SJSA1 (cell line): ENCODE results near the gene PCP4. TPM values are rescaled to one million over a fixed set of nuclear protein-coding genes. Genes with fewer than 3 reads are reported as not detected.

Experiments
- DNase-seq, 2 experiments: peaks; one replicate each; pipeline ENCODE4 v3.0.0-alpha.2; 2015 to 2020; ENCODE audit warnings: low spot score in 2 of 2, low read depth in 1 of 2
- H3K27ac ChIP-seq: fragments of 250-450 bp; sonication (Bioruptor Pico); 2 replicates; pipeline ENCODE4 v1.5.1; 2020; ENCODE audit warnings: mild to moderate bottlenecking, moderate library complexity
- H3K27me3 ChIP-seq: fragments of 250-450 bp; sonication (Bioruptor Pico); replicated peaks from 2 replicates; pipeline ENCODE4 v1.5.1; 2020; ENCODE audit warnings: mild to moderate bottlenecking, moderate library complexity
- H3K36me3 ChIP-seq: fragments of 250-450 bp; sonication (Bioruptor Pico); 2 replicates; pipeline ENCODE4 v1.5.1; 2020; ENCODE audit warnings: mild to moderate bottlenecking
- H3K4me1 ChIP-seq: fragments of 250-450 bp; sonication (Bioruptor Pico); replicated peaks from 2 replicates; pipeline ENCODE4 v1.6.1; 2021; ENCODE audit warnings: mild to moderate bottlenecking
- H3K4me3 ChIP-seq: fragments of 250-450 bp; sonication (Bioruptor Pico); 2 replicates; pipeline ENCODE4 v1.5.1; 2020; ENCODE audit warnings: mild to moderate bottlenecking
- H3K9me3 ChIP-seq: fragments of 250-450 bp; sonication (Bioruptor Pico); replicated peaks from 2 replicates; pipeline ENCODE4 v1.5.1; 2020; ENCODE audit warnings: mild to moderate bottlenecking
- total RNA-seq: library from RNA; depleted of rRNA; stranded (reverse); fragments of >200 nt; shearing (Covaris generic); gene quantifications from 2 replicates; pipeline ENCODE4 v1.2.3, GENCODE V29; 2014

The PCP4 gene
- total RNA-seq, 1 experiment from 2014 or later: not detected

DNA sequence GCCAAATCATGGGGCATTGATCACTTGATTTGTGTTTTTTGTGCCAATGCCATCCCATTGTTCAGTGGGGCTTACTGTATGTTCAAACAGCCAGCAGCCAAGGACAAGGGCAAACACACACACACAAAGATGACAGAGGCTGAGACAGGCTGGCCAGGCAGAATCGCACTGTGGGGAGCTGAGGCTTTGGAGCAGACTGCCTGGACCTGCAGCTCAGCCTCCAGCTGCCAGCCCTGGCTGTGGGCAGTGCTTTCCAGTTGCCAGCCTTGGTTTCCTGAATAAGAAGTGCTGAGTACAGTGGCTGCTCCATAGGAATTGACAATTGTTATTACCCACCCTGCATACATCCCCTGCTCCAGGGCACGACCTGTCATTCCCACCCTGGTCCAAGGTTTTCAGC lies 16.9 kb upstream of the PCP4 start:
- Histone ChIP-seq H3K27ac (no peak overlapping the region), H3K36me3 (no peaks in the 10 kb centered on the region), H3K9me3 (no peaks in the 10 kb centered on the region), H3K27me3 (no peaks in the 10 kb centered on the region), H3K4me1 (no peaks in the 10 kb centered on the region), H3K4me3 (no peak overlapping the region)
- DNase-seq: no peak

DNA sequence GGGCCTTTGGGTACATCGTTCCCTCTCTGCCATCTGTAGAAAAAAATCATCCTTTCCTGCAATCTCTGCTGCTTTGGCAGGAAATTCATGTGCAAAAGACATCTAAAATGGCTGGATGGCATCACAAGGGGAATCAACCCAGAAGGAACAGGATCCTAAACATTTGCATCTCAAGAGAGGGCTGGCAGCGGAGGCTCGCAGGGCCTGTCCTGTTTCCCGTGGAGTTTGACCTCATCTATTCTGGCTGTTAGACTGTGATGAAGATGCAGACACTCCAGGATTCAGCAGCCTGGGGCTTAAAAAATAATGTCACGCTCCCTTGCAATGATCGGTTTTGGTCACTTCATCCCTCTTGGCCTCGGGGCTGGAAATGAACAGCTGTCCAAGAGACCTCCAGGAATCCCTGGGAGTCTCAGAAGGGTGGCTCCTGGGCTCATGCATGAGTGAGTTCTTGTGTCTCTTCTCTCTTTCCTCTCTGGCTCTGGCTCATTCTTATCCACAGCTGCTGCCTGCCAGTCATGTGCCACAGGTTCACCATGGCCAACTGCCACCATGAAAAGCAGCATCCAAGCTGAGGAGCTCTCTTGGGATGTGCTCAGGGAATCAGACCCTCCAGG lies 16.1 kb upstream of the PCP4 start:
- H3K27me3 ChIP-seq: no peaks in the 10 kb centered on the region
- H3K4me3 ChIP-seq: no peak overlapping the region
- H3K27ac ChIP-seq: no peak overlapping the region
- no peaks in the 10 kb centered on the region for H3K36me3 ChIP-seq
- no peak for DNase-seq
- H3K9me3 ChIP-seq: no peaks in the 10 kb centered on the region
- H3K4me1 ChIP-seq: no peaks in the 10 kb centered on the region

DNA sequence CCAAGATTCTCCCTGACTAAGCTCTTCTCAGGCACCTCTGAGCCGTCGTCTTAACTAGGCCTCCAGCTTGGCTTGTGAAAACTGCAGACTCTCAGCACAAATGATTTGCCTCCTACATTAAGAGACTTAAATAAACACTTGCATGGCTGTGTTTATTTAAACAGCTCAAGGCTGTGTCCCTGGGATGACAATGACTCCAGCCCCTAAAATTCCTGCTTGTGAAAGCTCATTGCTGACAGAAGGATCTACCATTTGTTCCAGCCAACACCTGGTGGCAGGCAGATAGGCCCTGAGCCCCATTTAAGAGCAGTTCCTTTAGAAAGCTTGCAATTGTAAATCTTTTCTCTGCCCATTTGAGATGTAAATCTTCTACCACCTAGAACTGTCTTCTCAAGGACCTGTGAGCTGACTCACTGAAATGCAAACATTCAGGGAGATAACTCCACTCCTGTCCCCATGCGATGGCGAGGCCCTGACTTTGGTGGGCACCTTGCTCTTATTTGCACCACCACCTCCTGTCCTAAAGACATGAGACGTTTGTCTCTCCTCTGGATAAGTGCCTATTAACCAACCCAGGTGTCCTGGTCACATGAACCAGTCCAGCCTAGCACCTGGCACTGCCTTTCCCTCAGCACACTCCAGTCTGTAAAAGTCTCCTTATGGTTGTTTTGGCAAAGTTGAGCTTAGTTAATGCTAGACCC lies 15.1 kb upstream of the PCP4 start:
- Histone ChIP-seq H3K36me3 (no peaks in the 10 kb centered on the region), H3K4me3 (no peak overlapping the region), H3K4me1 (no peaks in the 10 kb centered on the region), H3K27me3 (no peaks in the 10 kb centered on the region), H3K27ac (no peak overlapping the region), H3K9me3 (no peaks in the 10 kb centered on the region)
- no peak for DNase-seq

DNA sequence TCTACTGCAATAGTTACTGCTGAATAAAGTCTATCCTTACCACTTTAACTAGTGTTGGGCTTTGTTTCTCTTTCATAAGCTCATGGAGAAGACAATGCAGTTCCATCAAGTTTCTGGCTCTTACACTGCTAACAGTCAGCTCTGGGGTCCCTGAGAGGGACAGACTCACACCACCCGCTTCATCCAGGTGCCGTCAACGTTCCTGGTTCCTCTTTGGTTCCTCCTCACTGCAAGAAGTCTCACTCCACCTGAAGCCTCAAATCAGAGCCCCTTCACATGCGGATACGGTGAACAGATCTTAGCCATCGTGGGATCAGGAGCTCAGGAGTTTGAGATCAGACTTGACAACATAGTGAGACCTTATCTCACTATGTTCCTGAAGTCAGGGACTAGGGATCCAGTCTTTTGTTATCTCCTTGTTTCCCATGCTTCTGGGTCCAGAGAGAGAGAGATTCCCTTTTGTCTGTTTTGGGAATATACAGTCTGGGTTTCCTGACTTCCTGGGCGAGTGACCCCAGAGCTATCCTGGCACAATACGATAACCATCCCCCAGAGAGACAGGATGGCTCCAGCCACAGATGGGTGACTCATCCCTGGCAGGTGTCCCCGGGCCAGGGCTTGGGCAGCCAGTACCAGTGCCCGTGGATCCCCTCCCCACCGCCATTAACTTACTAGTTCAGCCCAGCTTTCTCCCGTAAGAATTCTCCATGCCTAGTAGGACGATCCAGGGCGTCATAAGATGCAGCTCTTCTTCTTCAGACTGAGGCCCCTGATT lies 14.3 kb upstream of the PCP4 start:
- Histone ChIP-seq H3K4me3 (no peak overlapping the region), H3K27me3 (no peaks in the 10 kb centered on the region), H3K36me3 (no peaks in the 10 kb centered on the region), H3K4me1 (no peaks in the 10 kb centered on the region), H3K9me3 (no peaks in the 10 kb centered on the region), H3K27ac (no peak overlapping the region)
- no peak for DNase-seq

DNA sequence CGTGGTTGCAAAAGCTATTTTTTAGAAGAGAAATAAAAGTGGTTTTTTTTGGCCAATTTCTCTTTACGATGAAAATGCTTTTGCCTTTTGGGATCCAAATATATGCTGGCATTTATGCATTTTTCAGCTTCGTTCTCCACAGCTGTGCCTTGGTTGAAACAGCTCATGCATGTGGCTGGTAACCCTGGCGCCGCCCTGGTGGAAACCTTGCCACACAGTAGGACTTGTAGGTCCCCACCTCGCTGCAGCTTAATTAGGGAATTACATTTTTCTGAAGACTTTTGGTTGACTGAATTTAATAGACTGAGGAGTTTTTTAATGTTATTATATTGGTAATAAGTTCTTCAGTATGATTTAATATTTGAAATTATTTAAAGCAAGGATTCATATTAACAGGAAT lies 12.7 kb upstream of the PCP4 start:
- H3K27me3 ChIP-seq: no peaks in the 10 kb centered on the region

DNA sequence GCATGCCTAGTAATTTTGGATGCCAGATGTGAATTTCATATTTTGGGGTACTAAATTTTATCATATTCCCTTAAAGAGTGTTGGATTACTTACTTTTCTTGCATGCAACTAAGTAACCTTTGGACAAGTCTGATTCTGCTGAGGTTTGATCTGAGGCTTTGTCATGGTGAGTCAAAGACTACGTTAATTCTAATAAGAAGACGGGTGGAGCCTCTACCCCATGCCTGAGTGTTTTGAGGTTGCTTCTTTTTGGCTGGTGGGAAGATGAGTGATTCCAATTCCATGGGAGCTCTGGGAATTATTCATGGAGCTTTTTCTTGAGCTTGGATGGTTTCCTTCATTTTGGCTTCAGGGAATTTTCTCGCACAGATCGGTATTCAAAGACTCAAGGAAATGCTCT lies 11.6 kb upstream of the PCP4 start:
- H3K9me3 ChIP-seq: no peaks in the 10 kb centered on the region
- H3K36me3 ChIP-seq: no peaks in the 10 kb centered on the region
- H3K27me3 ChIP-seq: no peaks in the 10 kb centered on the region
- H3K4me1 ChIP-seq: no peaks in the 10 kb centered on the region
- DNase-seq: no peak
- no peak overlapping the region for H3K27ac ChIP-seq
- H3K4me3 ChIP-seq: no peak overlapping the region

More for the DNA sequence above, 12.7 kb upstream of the PCP4 start:
- Histone ChIP-seq H3K27ac (no peak overlapping the region), H3K9me3 (no peaks in the 10 kb centered on the region), H3K36me3 (no peaks in the 10 kb centered on the region), H3K4me3 (no peak overlapping the region), H3K4me1 (no peaks in the 10 kb centered on the region)
- no peak for DNase-seq

DNA sequence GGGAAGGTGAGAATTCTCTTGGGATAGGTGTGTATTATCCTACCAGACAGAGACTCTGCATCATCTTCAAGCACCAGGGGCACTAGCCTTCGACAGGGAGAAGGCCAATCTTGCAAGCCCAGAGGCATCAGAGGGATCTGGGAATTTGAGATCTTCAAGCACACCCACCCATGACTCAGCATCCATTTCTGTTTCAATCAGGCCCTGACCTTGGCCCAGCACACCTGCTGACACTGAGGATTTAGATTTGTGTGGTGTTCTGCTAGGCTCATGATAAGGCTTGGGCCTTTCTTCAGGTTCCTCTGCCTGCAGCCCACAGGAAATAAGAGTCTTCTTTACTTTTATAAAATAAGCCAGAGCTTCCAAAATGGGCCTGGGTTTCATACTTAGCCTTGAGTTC lies 6.6 kb upstream of the PCP4 start:
- H3K27ac ChIP-seq: no peak overlapping the region
- no peaks in the 10 kb centered on the region for H3K36me3 ChIP-seq
- H3K9me3 ChIP-seq: no peaks in the 10 kb centered on the region
- H3K4me1 ChIP-seq: no peaks in the 10 kb centered on the region
- H3K4me3 ChIP-seq: no peak overlapping the region
- no peaks in the 10 kb centered on the region for H3K27me3 ChIP-seq
- no peak for DNase-seq

DNA sequence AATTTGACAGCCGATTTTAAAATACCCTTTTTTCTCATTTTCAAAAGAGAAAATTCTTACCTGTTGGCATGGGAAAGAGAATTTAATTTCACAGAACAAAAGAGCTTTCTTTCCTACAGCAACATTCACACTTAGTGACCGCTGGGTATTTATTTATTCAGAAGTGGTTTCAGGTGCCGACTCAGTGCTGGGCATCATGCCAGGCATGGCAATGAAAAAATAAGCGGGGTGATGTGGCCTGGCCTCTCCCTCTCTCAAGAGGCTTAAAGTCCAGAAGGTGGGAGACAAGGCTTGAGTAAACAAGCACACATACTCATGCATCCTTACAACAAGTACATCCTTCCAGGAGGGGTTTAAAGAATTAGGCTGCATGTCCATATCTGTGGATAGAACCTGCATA lies 4.1 kb upstream of the PCP4 start:
- Histone ChIP-seq H3K4me3 (no peak overlapping the region), H3K27ac (no peak overlapping the region), H3K9me3 (no peaks in the 10 kb centered on the region), H3K4me1 (no peaks in the 10 kb centered on the region), H3K27me3 (no peaks in the 10 kb centered on the region), H3K36me3 (no peaks in the 10 kb centered on the region)
- no peak for DNase-seq

DNA sequence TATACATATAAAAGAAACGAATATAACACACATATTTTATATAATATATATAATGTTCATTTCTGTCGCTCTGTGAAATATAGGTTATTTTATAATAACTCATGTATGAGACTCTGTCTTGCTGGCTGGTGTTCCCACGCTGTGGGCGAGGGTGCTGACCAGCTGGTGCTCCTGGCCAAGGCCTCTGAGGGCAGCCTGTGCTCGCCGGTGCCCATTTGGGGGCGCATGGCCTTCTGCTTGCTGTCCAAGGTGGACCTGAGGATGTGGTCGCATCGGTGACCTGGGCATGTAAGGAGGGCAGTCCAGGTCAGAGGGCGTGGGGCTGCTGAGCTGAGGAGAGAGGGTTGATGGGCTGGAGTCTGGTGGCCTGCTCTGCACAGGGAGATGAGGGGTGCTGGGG lies 1.1 kb upstream of the PCP4 start:
- H3K27ac ChIP-seq: no peak overlapping the region
- H3K27me3 ChIP-seq: no peaks in the 10 kb centered on the region
- no peak overlapping the region for H3K4me3 ChIP-seq
- H3K9me3 ChIP-seq: no peaks in the 10 kb centered on the region
- H3K36me3 ChIP-seq: no peaks in the 10 kb centered on the region
- DNase-seq: no peak
- no peaks in the 10 kb centered on the region for H3K4me1 ChIP-seq

DNA sequence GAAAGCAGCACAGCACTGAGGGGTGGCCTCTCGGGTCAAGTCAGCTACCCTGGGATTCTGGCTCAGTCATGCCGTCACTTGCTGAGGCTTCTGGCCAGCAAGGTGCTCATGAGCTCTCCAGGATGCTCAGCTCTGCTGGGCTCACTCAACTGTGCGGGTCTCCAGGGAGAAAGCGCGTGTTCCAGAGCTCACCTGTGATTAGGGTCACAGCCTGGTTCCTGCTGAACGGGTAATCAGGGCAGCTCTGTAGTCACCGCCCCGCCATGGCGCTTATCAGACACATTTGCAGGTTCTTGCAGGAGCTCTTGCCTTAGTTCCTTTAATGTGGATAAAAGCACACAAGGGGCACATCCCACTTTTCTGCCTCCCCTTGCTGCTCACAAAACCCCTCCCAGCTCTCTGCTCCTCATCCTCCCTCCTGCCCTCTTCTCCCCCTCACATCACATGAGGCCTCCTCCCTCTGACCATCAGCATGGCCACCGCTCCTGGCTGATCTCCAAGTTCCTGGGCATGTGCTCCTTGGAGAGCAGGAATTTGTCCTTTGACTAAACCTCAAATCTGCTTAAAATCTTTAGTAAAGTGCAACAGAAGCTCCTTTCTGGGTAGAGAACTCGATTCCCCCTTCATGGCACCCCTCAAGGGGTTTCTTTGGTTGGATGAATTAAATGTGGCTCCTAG lies 2.0 kb downstream of the PCP4 start:
- H3K9me3 ChIP-seq: no peaks in the 10 kb centered on the region
- H3K27ac ChIP-seq: no peak overlapping the region
- no peaks in the 10 kb centered on the region for H3K36me3 ChIP-seq
- DNase-seq: no peak
- H3K4me3 ChIP-seq: no peak overlapping the region
- H3K27me3 ChIP-seq: no peaks in the 10 kb centered on the region
- no peaks in the 10 kb centered on the region for H3K4me1 ChIP-seq

DNA sequence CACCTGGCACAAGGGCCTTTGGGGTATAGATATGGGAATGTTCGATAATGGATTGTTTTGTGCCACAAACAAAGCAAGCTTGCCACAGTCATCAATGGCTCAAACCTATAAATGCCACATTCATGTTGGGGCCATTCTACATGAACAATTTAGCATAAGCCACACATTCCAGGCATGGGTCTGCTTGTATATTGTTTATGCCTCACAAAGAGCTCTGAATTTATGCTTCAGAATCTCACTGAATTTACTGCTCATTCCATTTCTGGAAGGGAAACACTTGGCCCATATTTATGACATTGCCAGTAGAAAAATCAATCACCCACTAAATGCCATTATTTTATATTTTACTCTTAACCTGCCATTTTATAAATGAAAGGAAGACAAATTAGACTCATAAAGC lies 6.4 kb downstream of the PCP4 start:
- no peak overlapping the region for H3K4me3 ChIP-seq
- H3K4me1 ChIP-seq: no peaks in the 10 kb centered on the region
- DNase-seq: no peak
- H3K9me3 ChIP-seq: no peaks in the 10 kb centered on the region
- no peak overlapping the region for H3K27ac ChIP-seq
- H3K27me3 ChIP-seq: no peaks in the 10 kb centered on the region
- no peaks in the 10 kb centered on the region for H3K36me3 ChIP-seq

DNA sequence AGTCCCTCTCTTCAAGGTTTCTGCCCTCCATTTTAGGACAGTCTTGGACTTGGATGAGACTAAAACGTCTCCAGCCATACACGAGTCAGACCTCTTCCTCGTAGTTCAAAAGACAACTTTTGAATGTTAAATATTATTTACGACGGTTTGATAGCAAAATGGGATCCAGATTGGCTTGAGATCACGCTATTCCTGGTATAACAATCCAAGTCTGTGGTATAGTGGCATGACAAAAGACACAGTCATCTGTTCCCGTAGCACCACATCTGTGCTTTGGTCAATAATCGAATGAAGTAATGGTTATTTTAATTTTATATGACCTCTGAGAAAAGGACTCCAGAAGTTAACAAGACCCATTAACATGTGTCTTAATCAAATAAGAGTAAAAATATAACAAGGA lies 7.0 kb downstream of the PCP4 start:
- H3K9me3 ChIP-seq: no peaks in the 10 kb centered on the region
- H3K4me1 ChIP-seq: no peaks in the 10 kb centered on the region
- no peaks in the 10 kb centered on the region for H3K36me3 ChIP-seq
- H3K27me3 ChIP-seq: no peaks in the 10 kb centered on the region
- H3K4me3 ChIP-seq: no peak overlapping the region
- no peak for DNase-seq
- no peak overlapping the region for H3K27ac ChIP-seq

DNA sequence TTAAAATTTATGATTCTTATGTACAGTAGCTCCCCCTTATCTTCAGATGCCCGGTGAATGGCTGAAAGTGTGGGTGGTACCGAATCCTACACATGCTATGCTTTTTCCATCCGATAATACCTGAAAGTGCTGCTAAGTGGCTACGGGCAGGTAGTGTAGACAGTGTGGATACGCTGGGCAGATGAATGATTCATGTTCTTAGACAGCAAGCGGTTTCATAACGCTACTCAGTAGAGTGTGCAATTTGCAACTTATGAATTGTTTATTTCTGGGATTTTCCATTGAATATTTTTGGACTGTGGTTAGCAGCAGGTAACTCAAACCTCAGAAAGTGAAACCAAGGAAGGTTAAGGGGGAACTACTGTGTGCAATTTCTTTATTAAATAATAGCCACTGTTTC lies 7.5 kb downstream of the PCP4 start:
- no peak for DNase-seq
- H3K4me1 ChIP-seq: no peaks in the 10 kb centered on the region
- no peaks in the 10 kb centered on the region for H3K9me3 ChIP-seq
- H3K36me3 ChIP-seq: no peaks in the 10 kb centered on the region
- no peaks in the 10 kb centered on the region for H3K27me3 ChIP-seq
- no peak overlapping the region for H3K27ac ChIP-seq
- no peak overlapping the region for H3K4me3 ChIP-seq

DNA sequence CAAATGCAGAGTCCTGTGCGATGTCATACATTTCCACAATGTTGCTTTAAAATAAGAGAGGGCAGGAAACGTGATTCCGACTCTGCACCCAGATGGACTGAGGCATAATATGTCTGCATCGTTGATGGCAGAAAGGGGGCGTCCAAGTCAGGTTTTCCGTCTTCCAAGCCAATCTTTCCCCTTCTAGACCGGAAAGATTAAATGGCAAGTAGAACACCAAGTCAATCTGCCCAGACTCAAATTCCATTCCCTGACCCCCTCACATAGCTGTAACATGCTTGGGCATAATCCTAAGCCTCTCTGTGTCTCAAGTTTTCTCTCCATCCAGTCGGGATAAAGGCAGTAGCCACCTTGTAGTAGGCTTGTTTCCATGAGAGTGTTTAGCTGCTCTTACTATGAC lies 14.4 kb downstream of the PCP4 start:
- no peak overlapping the region for H3K27ac ChIP-seq

More for the DNA sequence above, 14.4 kb downstream of the PCP4 start:
- Histone ChIP-seq H3K27me3 (peaks cover 6% of the 10 kb centered on the region; the same call in 1 of the 2 replicates), H3K4me1 (no peaks in the 10 kb centered on the region), H3K36me3 (no peaks in the 10 kb centered on the region), H3K9me3 (no peaks in the 10 kb centered on the region), H3K4me3 (no peak overlapping the region)
- no peak for DNase-seq
